ENCODE results near the gene RNF217.

DNA sequence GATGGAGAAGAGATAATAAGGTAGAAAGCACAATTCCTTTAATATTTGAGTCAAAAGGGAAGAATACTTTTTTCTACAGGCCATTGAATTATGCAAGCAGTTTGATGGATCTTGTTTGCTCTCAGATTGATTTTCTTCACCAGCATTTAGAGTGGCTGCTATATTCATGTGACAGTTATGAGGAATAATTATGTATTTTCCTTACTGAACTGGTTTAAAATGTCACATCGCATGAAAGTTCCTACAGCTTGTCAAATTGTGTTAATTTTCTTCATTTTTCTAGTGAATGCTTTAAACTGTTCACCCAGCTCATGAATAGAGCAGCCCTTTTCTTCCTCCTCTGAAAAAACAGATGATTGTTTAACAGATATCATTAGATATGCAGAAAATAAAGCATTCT lies 153.9 kb downstream of the RNF217 start:
- TF ChIP-seq, protein P1, sequence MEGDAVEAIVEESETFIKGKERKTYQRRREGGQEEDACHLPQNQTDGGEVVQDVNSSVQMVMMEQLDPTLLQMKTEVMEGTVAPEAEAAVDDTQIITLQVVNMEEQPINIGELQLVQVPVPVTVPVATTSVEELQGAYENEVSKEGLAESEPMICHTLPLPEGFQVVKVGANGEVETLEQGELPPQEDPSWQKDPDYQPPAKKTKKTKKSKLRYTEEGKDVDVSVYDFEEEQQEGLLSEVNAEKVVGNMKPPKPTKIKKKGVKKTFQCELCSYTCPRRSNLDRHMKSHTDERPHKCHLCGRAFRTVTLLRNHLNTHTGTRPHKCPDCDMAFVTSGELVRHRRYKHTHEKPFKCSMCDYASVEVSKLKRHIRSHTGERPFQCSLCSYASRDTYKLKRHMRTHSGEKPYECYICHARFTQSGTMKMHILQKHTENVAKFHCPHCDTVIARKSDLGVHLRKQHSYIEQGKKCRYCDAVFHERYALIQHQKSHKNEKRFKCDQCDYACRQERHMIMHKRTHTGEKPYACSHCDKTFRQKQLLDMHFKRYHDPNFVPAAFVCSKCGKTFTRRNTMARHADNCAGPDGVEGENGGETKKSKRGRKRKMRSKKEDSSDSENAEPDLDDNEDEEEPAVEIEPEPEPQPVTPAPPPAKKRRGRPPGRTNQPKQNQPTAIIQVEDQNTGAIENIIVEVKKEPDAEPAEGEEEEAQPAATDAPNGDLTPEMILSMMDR (IDR thresholded peaks at IDR 0.05), result no peak
- TF ChIP-seq, protein P2, sequence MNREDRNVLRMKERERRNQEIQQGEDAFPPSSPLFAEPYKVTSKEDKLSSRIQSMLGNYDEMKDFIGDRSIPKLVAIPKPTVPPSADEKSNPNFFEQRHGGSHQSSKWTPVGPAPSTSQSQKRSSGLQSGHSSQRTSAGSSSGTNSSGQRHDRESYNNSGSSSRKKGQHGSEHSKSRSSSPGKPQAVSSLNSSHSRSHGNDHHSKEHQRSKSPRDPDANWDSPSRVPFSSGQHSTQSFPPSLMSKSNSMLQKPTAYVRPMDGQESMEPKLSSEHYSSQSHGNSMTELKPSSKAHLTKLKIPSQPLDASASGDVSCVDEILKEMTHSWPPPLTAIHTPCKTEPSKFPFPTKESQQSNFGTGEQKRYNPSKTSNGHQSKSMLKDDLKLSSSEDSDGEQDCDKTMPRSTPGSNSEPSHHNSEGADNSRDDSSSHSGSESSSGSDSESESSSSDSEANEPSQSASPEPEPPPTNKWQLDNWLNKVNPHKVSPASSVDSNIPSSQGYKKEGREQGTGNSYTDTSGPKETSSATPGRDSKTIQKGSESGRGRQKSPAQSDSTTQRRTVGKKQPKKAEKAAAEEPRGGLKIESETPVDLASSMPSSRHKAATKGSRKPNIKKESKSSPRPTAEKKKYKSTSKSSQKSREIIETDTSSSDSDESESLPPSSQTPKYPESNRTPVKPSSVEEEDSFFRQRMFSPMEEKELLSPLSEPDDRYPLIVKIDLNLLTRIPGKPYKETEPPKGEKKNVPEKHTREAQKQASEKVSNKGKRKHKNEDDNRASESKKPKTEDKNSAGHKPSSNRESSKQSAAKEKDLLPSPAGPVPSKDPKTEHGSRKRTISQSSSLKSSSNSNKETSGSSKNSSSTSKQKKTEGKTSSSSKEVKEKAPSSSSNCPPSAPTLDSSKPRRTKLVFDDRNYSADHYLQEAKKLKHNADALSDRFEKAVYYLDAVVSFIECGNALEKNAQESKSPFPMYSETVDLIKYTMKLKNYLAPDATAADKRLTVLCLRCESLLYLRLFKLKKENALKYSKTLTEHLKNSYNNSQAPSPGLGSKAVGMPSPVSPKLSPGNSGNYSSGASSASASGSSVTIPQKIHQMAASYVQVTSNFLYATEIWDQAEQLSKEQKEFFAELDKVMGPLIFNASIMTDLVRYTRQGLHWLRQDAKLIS (CRISPR knock-in tag; IDR thresholded peaks at IDR 0.05; ENCODE audit: borderline replicate concordance), result no peak
- TF ChIP-seq, protein P3, sequence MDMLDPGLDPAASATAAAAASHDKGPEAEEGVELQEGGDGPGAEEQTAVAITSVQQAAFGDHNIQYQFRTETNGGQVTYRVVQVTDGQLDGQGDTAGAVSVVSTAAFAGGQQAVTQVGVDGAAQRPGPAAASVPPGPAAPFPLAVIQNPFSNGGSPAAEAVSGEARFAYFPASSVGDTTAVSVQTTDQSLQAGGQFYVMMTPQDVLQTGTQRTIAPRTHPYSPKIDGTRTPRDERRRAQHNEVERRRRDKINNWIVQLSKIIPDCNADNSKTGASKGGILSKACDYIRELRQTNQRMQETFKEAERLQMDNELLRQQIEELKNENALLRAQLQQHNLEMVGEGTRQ (CRISPR knock-in tag; IDR thresholded peaks at IDR 0.05), result no peak
- TF ChIP-seq, protein P4, sequence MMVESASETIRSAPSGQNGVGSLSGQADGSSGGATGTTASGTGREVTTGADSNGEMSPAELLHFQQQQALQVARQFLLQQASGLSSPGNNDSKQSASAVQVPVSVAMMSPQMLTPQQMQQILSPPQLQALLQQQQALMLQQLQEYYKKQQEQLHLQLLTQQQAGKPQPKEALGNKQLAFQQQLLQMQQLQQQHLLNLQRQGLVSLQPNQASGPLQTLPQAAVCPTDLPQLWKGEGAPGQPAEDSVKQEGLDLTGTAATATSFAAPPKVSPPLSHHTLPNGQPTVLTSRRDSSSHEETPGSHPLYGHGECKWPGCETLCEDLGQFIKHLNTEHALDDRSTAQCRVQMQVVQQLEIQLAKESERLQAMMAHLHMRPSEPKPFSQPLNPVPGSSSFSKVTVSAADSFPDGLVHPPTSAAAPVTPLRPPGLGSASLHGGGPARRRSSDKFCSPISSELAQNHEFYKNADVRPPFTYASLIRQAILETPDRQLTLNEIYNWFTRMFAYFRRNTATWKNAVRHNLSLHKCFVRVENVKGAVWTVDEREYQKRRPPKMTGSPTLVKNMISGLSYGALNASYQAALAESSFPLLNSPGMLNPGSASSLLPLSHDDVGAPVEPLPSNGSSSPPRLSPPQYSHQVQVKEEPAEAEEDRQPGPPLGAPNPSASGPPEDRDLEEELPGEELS (CRISPR knock-in tag; IDR thresholded peaks at IDR 0.05), result no peak
- TF ChIP-seq ZNF232 (CRISPR knock-in tag; IDR thresholded peaks at IDR 0.05) (no peak), ATF1 (CRISPR knock-in tag; IDR thresholded peaks at IDR 0.05) (no peak), SP1 (CRISPR knock-in tag; conservative IDR thresholded peaks at IDR 0.05) (no peak), NFE2L1 (CRISPR knock-in tag; IDR thresholded peaks at IDR 0.05) (no peak), RELA (CRISPR knock-in tag; IDR thresholded peaks at IDR 0.05; ENCODE audit: borderline replicate concordance) (no peak)
- TF ChIP-seq, protein P5, sequence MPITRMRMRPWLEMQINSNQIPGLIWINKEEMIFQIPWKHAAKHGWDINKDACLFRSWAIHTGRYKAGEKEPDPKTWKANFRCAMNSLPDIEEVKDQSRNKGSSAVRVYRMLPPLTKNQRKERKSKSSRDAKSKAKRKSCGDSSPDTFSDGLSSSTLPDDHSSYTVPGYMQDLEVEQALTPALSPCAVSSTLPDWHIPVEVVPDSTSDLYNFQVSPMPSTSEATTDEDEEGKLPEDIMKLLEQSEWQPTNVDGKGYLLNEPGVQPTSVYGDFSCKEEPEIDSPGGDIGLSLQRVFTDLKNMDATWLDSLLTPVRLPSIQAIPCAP (CRISPR knock-in tag; IDR thresholded peaks at IDR 0.05), result no peak
- TF ChIP-seq, protein P6, sequence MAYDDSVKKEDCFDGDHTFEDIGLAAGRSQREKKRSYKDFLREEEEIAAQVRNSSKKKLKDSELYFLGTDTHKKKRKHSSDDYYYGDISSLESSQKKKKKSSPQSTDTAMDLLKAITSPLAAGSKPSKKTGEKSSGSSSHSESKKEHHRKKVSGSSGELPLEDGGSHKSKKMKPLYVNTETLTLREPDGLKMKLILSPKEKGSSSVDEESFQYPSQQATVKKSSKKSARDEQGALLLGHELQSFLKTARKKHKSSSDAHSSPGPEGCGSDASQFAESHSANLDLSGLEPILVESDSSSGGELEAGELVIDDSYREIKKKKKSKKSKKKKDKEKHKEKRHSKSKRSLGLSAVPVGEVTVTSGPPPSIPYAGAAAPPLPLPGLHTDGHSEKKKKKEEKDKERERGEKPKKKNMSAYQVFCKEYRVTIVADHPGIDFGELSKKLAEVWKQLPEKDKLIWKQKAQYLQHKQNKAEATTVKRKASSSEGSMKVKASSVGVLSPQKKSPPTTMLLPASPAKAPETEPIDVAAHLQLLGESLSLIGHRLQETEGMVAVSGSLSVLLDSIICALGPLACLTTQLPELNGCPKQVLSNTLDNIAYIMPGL (CRISPR knock-in tag; IDR thresholded peaks at IDR 0.05), result no peak
- TF ChIP-seq, protein P7, sequence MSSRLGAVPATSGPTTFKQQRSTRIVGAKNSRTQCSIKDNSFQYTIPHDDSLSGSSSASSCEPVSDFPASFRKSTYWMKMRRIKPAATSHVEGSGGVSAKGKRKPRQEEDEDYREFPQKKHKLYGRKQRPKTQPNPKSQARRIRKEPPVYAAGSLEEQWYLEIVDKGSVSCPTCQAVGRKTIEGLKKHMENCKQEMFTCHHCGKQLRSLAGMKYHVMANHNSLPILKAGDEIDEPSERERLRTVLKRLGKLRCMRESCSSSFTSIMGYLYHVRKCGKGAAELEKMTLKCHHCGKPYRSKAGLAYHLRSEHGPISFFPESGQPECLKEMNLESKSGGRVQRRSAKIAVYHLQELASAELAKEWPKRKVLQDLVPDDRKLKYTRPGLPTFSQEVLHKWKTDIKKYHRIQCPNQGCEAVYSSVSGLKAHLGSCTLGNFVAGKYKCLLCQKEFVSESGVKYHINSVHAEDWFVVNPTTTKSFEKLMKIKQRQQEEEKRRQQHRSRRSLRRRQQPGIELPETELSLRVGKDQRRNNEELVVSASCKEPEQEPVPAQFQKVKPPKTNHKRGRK (CRISPR knock-in tag; IDR thresholded peaks at IDR 0.05; ENCODE audit: borderline replicate concordance), result no peak
- TF ChIP-seq, protein P8, sequence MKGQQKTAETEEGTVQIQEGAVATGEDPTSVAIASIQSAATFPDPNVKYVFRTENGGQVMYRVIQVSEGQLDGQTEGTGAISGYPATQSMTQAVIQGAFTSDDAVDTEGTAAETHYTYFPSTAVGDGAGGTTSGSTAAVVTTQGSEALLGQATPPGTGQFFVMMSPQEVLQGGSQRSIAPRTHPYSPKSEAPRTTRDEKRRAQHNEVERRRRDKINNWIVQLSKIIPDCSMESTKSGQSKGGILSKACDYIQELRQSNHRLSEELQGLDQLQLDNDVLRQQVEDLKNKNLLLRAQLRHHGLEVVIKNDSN (CRISPR knock-in tag; IDR thresholded peaks at IDR 0.05), result no peak
- TF ChIP-seq, protein P9, sequence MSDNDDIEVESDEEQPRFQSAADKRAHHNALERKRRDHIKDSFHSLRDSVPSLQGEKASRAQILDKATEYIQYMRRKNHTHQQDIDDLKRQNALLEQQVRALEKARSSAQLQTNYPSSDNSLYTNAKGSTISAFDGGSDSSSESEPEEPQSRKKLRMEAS (CRISPR knock-in tag; IDR thresholded peaks at IDR 0.05), result no peak

Measured in WTC11 (cell line).